Stimulated activated effector memory CD8-positive, alpha-beta T cell treated with anti-CD3 and anti-CD28 coated beads, Interleukin-12 subunit alpha, Interleukin-12 subunit beta, amount 100 ng/mL, for 72 hours (primary cell): ENCODE measurements around the gene PSMD1.
"Not testable (repeated sequence)": the region's sequence is repeated elsewhere in the genome, so short reads cannot be mapped to it uniquely, and the experiment has no call there.

Experiments
- ATAC-seq: fragments of 150-1000 bp; cut with Tn5 transposase; 2 replicates; pipeline ENCODE4 v1.10.0; 2021
- DNase-seq, 2 donors: peaks; one replicate each; pipeline ENCODE4 v3.0.0; 2021 to 2022; ENCODE audit warnings: low spot score in 2 of 2
- H3K27ac Mint-ChIP-seq: one replicate; pipeline ENCODE4 v1.8.0; 2022; ENCODE audit warnings: mild to moderate bottlenecking, mixed read lengths
- H3K36me3 Mint-ChIP-seq: one replicate; pipeline ENCODE4 v1.8.0; 2022; ENCODE audit warnings: mild to moderate bottlenecking, mixed read lengths
- H3K4me1 Mint-ChIP-seq: one replicate; pipeline ENCODE4 v1.8.0; 2022; ENCODE audit warnings: mixed read lengths
- H3K4me3 Mint-ChIP-seq: one replicate; pipeline ENCODE4 v1.8.0; 2022; ENCODE audit warnings: mild to moderate bottlenecking, mixed read lengths
- H3K9me3 Mint-ChIP-seq: one replicate; pipeline ENCODE4 v1.8.0; 2022; ENCODE audit warnings: mixed read lengths

Gene PSMD1

GRCh38 chr2:231132129-231132528 lies 75.5 kb downstream of the PSMD1 start:
- no peak overlapping the region for H3K27ac Mint-ChIP-seq
- H3K36me3 Mint-ChIP-seq = no peaks in the 10 kb centered on the region
- H3K4me3 Mint-ChIP-seq = no peak overlapping the region
- DNase-seq (no peak), ATAC-seq (no peak)
- H3K4me1 Mint-ChIP-seq = no peaks in the 10 kb centered on the region
- no peaks in the 10 kb centered on the region for H3K9me3 Mint-ChIP-seq

DNA sequence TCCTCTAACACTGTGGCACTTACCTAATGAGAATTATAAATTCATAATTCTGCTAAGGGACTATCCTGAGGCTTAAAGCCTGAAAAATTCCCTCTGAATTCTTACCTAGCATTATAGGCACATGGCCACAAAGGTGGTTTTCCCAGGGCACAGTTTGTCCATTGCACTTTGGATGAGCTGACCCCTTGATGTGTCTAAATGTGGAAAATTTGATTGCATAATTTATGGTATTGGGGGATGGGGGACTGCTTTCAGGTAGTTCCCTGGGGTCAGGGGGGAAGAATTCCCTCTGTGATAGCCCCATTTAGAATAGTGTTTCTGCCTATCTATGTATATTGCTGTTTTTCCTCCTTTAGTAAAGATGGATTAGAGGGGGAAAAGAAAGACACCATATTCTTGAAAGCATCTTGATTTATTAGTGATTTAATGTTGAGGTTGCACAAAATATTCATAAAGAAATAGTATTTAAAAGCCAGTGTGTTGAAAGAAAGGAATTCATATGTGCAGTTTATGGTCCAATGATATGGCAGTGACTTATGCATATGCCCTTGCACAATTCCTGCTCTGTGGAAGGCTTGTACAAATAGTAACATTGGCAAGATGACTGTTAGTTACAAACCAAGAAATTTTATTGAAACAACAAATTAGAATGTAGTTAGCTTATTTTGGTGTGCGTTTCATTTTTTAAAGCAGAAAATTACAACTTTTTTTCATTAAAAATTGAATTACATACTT lies 76.9 kb downstream of the PSMD1 start:
- ATAC-seq (no peak), DNase-seq (no peak)
- Mint-ChIP-seq H3K9me3 (no peaks in the 10 kb centered on the region), H3K36me3 (peaks cover under 1% of the 10 kb centered on the region), H3K4me3 (no peak overlapping the region), H3K27ac (no peak overlapping the region), H3K4me1 (no peaks in the 10 kb centered on the region)

GRCh38 chr2:231134910-231135655 lies 78.4 kb downstream of the PSMD1 start:
- Mint-ChIP-seq H3K4me1 (no peaks in the 10 kb centered on the region), H3K27ac (no peak overlapping the region), H3K9me3 (no peaks in the 10 kb centered on the region), H3K4me3 (no peak overlapping the region), H3K36me3 (peaks cover 16% of the 10 kb centered on the region)
- ATAC-seq (no peak), DNase-seq (no peak)

DNA sequence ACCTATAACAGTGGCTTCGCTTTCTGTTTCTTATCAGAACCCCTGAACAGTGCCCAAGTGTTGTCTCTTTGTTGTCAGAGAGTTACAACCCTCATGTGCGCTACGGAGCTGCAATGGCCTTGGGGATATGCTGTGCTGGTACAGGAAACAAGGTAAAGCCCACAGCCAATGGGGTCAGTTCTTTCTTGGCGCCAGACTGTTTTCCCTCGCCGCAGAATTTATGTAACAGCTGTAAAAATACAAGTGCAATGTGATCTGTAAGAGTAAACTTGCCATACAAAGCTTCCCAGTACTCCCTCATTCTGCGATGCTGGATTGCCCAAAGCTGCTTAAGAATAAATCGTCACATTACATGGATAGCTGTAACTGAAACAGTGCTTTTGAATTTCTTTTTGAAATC lies 82.0 kb downstream of the PSMD1 start:
- no peaks in the 10 kb centered on the region for H3K4me1 Mint-ChIP-seq
- no peak overlapping the region for H3K4me3 Mint-ChIP-seq
- H3K9me3 Mint-ChIP-seq = no peaks in the 10 kb centered on the region
- no peak overlapping the region for H3K27ac Mint-ChIP-seq
- H3K36me3 Mint-ChIP-seq = peaks cover 46% of the 10 kb centered on the region
- ATAC-seq (no peak), DNase-seq (no peak)

- peaks cover 57% of the 10 kb centered on the region for H3K36me3 Mint-ChIP-seq
- H3K9me3 Mint-ChIP-seq = no peaks in the 10 kb centered on the region
- H3K27ac Mint-ChIP-seq = no peak overlapping the region
- DNase-seq = no peak
- no peaks in the 10 kb centered on the region for H3K4me1 Mint-ChIP-seq
- H3K4me3 Mint-ChIP-seq = no peak overlapping the region
- ATAC-seq = no peak
Observed at GRCh38 chr2:231139796-231140195, 83.1 kb downstream of the PSMD1 start.

DNA sequence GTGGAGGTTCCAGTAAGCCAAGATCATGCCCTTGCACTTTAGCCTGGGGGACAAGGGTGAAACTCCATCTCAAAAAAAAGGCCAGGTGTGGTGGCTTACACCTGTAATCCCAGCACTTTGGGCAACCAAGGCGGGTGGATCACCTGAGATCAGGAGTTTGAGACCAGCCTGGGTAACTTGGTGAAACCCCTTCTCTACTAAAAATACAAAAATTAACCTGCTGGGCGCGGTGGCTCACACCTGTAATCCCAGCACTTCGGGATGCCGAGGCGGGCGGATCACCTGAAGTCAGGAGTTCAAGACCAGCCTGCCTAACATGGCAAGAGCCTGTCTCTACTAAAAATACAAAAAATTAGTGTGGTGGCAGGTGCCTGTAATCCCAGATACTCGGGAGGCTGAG lies 84.1 kb downstream of the PSMD1 start:
- H3K4me3 Mint-ChIP-seq, H3K27ac Mint-ChIP-seq, H3K9me3 Mint-ChIP-seq, ATAC-seq, H3K4me1 Mint-ChIP-seq, DNase-seq: not testable (repeated sequence)
- peaks cover 66% of the 10 kb centered on the region for H3K36me3 Mint-ChIP-seq

GRCh38 chr2:231144896-231145295 lies 88.2 kb downstream of the PSMD1 start:
- ATAC-seq (no peak), DNase-seq (no peak)
- H3K4me1 Mint-ChIP-seq = no peaks in the 10 kb centered on the region
- peaks cover 92% of the 10 kb centered on the region for H3K36me3 Mint-ChIP-seq
- no peak overlapping the region for H3K4me3 Mint-ChIP-seq
- no peak overlapping the region for H3K27ac Mint-ChIP-seq
- H3K9me3 Mint-ChIP-seq = no peaks in the 10 kb centered on the region

DNA sequence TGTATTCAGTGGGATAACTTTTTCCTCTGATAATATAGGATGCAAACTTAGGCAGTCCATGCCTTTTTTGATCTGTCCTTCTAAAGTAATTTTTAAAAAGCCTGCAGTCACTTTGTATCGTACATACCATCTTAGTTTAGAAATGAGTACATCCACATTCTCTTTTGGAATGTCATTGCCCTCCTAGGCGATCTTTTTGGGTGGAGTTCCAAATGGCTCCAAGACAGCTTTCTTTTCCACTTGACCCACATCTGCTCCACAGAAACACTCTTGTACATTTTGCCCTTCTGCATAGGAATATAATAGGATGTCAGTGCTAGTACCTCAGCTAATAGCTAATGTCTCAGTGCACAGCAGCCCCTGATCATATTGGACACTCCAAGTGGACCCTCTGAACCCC lies 90.0 kb downstream of the PSMD1 start:
- ATAC-seq (no peak), DNase-seq (no peak)

GRCh38 chr2:231152800-231153557 lies 96.3 kb downstream of the PSMD1 start:
- DNase-seq (no peak), ATAC-seq (no peak)
- Mint-ChIP-seq H3K4me1 (no peaks in the 10 kb centered on the region), H3K27ac (no peak overlapping the region), H3K4me3 (no peak overlapping the region), H3K9me3 (no peaks in the 10 kb centered on the region), H3K36me3 (peaks cover 95% of the 10 kb centered on the region)

More for the DNA sequence above, 90.0 kb downstream of the PSMD1 start:
- H3K4me1 Mint-ChIP-seq = no peaks in the 10 kb centered on the region
- H3K36me3 Mint-ChIP-seq = peaks cover 91% of the 10 kb centered on the region
- H3K9me3 Mint-ChIP-seq = no peaks in the 10 kb centered on the region
- H3K4me3 Mint-ChIP-seq = no peak overlapping the region
- no peak overlapping the region for H3K27ac Mint-ChIP-seq

GRCh38 chr2:231159306-231159705 lies 102.6 kb downstream of the PSMD1 start:
- peaks cover 91% of the 10 kb centered on the region for H3K36me3 Mint-ChIP-seq
- ATAC-seq (no peak), DNase-seq (no peak)
- H3K9me3 Mint-ChIP-seq = no peaks in the 10 kb centered on the region
- peak overlapping the region; percentile 17 for H3K27ac Mint-ChIP-seq
- peaks cover 14% of the 10 kb centered on the region for H3K4me1 Mint-ChIP-seq
- no peak overlapping the region for H3K4me3 Mint-ChIP-seq

- no peak overlapping the region for H3K27ac Mint-ChIP-seq
- DNase-seq = no peak
- no peak for ATAC-seq
- peaks cover 14% of the 10 kb centered on the region for H3K4me1 Mint-ChIP-seq
- H3K36me3 Mint-ChIP-seq = peaks cover 92% of the 10 kb centered on the region
- H3K4me3 Mint-ChIP-seq = no peak overlapping the region
- H3K9me3 Mint-ChIP-seq = no peaks in the 10 kb centered on the region
Observed at GRCh38 chr2:231160701-231161100, 104.0 kb downstream of the PSMD1 start.

DNA sequence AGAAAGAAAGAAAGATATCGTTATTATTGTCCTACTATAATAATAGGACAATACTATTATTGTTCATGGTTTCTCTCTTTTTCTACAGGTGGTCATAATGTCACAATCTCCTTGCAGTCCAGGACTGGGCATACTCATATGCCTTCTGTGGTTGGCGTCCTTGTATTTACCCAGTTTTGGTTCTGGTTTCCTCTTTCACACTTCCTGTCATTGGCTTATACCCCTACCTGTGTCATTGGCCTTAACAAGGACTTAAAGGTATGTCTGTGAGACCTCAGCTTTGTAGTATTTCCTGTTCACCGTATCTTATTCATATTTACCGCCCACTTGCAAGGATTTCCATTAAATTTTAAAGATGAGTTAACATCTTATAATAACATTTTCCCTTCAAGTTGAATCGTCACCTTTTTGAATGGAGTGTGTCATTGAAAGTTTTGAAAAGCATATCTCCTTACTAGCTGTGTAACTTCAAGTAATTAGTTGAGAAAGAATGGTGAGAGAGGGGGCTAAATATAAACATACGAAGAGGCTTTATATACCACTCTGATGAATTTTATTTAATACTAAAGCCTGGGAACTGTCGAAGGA lies 104.7 kb downstream of the PSMD1 start:
- H3K36me3 Mint-ChIP-seq = peaks cover 92% of the 10 kb centered on the region
- peak overlapping the region; percentile 81 for H3K27ac Mint-ChIP-seq
- H3K4me3 Mint-ChIP-seq = no peak overlapping the region
- peak; percentile 90 for ATAC-seq
- DNase-seq = no peak
- peaks cover 14% of the 10 kb centered on the region for H3K4me1 Mint-ChIP-seq
- no peaks in the 10 kb centered on the region for H3K9me3 Mint-ChIP-seq

GRCh38 chr2:231161877-231162329 lies 105.2 kb downstream of the PSMD1 start:
- ATAC-seq (no peak), DNase-seq (no peak)
- H3K36me3 Mint-ChIP-seq = peaks cover 92% of the 10 kb centered on the region
- no peaks in the 10 kb centered on the region for H3K9me3 Mint-ChIP-seq
- H3K4me3 Mint-ChIP-seq = no peak overlapping the region
- H3K27ac Mint-ChIP-seq = peak overlapping the region; percentile 81
- peaks cover 19% of the 10 kb centered on the region for H3K4me1 Mint-ChIP-seq

DNA sequence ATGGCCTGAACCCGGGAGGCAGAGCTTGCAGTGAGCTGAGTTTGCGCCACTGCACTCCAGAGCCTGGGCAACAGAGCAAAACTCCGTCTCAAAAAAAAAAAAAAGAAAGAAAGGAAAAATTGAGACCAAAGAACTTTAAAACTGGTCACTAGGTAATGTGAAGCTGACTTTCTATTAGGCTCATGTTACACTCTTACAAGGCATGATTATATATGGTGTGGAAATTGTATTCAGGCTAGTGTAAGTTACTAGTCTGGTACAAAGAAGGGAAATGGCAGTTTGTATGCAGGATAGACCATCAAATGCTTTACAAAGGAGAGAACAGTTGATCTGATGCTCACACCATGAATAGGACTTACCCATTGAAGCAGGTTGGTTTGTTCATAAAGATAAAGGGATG lies 106.3 kb downstream of the PSMD1 start:
- H3K36me3 Mint-ChIP-seq = peaks cover 92% of the 10 kb centered on the region
- H3K9me3 Mint-ChIP-seq = no peaks in the 10 kb centered on the region
- DNase-seq = no peak
- no peak overlapping the region for H3K4me3 Mint-ChIP-seq
- peaks cover 31% of the 10 kb centered on the region for H3K4me1 Mint-ChIP-seq
- no peak for ATAC-seq
- H3K27ac Mint-ChIP-seq = peak overlapping the region; percentile 52

GRCh38 chr2:231163414-231164095 lies 106.9 kb downstream of the PSMD1 start:
- peaks cover 93% of the 10 kb centered on the region for H3K36me3 Mint-ChIP-seq
- no peak for DNase-seq
- peaks cover 36% of the 10 kb centered on the region for H3K4me1 Mint-ChIP-seq
- no peak overlapping the region for H3K4me3 Mint-ChIP-seq
- no peak for ATAC-seq
- H3K9me3 Mint-ChIP-seq = no peaks in the 10 kb centered on the region
- no peak overlapping the region for H3K27ac Mint-ChIP-seq
